AG04449 (cell line): ENCODE measurements around the gene CENPP.

ENCODE experiments used
- CTCF ChIA-PET: fragments of 350-600 bp; formaldehyde crosslinking; extraction: SDS; loops from one replicate; lab custom pipeline; 2021; ENCODE audit warnings: antibody characterized with exemption; lab: Yijun Ruan, JAX
- POLR2A ChIA-PET: fragments of 400-600, 350-600 bp; formaldehyde crosslinking; extraction: SDS; loops from one replicate; lab custom pipeline; 2020; ENCODE audit warnings: antibody characterized with exemption, inconsistent platforms; lab: Yijun Ruan, JAX
- DNase-seq: peaks from one replicate; pipeline ENCODE4 v3.0.0-alpha.2; 2010; ENCODE audit warnings: low read depth, low spot score
- H3K4me3 ChIP-seq: 2 replicates; pipeline ENCODE4 v1.5.1; 2011; ENCODE audit warnings: low read depth, mild to moderate bottlenecking, control low read depth, low read length
- CTCF ChIP-seq: IDR thresholded peaks from one replicate; pipeline ENCODE4 v1.5.1; 2011; ENCODE audit warnings: mild to moderate bottlenecking, moderate library complexity, low read length, control low read depth, inconsistent platforms; ENCODE audit not compliant: insufficient read depth; ENCODE audit errors: missing control alignments

Gene CENPP

DNA sequence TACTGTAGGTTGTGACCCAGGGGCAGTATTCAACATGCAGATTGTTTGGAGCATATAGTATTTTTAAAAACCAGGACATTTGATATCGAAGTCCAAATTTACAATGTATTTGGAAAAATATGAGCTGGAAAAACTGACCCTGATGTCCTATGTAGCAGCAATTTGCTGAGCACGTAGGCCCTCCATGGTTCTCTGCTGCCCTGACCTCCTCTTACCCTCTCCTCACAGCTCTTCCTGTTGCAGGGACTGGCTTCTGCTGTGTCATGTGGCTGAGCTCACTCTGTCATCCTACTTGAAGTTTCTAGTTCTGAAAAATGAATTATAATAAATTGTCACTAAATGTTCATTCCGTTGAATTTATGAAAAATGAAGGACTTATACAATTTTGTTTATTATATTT is 160.6 kb downstream of the CENPP start:
- POLR2A ChIA-PET = no interaction called here
- CTCF ChIA-PET = interaction anchor here (0.8 to 1.6 kb wide), 3 partner anchors 18 to 148 kb away, joined by 3 read pairs; no protein-coding TSS in a partner anchor
- H3K4me3 ChIP-seq = no peak overlapping the region
- DNase-seq = no peak
- no peak for TF ChIP-seq CTCF

DNA sequence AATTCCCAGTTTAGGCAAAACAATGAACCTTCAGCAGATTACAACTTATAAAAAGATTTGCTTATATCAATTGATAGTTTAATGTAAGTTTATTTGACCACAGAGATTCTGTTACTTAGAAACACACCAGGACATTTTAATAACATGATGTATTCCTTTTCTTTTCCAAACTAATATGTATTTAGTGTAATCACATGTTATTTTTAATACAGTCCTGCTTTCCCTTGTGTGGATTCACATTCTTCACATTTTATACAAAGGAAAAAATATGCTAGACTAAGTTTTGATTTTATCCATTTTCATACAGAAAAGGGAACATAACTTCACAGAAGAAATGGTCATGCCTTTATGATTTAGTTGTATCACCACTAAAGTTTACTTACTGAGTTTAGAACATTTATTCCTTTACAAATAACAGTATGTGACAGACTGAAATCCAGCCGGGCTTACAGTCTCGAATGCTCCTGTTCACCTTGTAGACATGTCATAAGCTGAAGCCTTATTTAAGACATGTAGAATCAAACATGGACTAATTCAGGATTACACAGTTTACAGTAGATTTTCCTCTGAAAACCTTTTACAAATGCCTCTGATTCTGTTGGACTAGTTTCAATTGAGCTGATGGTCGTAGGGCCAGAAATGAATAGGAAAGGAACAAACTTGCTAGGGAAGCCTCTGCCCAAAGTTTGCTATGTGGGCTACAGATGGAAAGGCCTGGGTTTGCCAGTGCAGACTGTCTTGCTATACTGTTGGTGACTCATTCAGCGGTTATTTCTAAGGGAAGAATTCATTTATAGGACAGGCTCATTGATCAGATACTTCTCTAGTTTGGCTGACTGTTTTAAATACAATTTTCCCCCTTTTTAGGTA is 163.2 kb downstream of the CENPP start:
- DNase-seq = no peak
- ChIA-PET CTCF (no interaction called here), POLR2A (no interaction called here)
- no peak for TF ChIP-seq CTCF
- no peak overlapping the region for H3K4me3 ChIP-seq

DNA sequence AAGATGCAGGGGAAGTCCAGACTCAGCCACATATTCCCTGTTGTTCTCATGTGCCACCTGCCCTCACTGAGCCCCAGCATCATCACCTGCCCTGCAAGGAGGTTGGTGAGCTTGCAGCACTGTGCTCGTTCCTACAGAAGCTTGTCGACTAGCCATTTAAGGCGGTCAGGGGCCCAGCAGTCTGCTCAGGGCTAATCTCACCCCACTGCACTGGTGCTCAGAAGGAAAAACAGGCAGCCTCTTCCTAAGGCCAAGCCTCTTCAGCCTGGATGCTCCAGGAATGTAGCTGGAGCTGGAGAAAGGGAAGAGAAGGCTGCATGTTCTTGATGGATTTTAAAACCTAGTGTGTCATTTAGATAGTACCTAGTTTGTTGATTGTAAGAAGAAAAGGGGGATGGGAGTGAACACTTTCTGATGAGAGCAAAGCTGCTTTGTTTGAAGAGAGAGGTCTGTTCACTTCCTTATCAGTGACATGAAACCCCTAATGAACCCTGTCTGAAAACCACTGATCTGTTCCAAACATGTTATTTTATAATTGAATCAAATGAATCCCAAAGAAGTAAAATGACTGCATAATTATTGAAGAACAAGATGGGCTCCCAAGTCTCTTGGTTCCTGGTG is 167.1 kb downstream of the CENPP start:
- no peak overlapping the region for H3K4me3 ChIP-seq
- POLR2A ChIA-PET = no interaction called here
- no peak for DNase-seq
- TF ChIP-seq CTCF = no peak
- CTCF ChIA-PET = interaction anchor here (0.8 to 1.8 kb wide), 3 partner anchors 10 to 141 kb away, joined by 3 to 7 read pairs (median 5); partner anchors contain the start of gene ASPN

DNA sequence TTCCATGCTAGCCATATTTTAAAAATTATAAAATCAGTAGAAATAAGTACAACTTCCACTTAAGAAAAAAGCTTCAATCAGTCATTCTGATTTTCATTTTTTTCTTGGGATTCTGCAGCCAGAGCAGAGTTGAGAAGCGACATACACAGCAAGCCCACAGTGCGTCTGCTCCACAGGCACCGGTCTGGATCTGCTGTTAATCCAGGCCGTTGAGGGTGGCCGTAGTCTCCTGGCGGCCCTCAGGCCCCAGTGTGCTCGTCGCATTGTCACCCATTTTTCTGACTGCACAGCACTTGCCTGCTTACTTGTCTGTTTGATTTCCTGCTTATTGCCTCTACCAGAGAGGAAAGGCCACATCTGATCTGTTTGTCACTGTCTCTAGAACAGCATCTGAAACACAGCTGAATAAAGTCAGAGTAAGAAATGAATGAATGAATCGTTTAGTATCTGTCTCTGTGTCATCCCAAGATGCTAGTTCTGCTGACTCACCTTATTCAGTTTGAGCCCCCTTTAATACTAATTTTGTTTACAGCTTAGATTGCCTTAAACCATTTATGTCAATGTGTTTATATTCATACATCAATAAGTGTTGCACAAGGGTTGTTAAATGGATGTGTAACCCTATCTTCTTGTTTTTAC is 168.1 kb downstream of the CENPP start:
- POLR2A ChIA-PET = no interaction called here
- TF ChIP-seq CTCF = no peak
- CTCF ChIA-PET = interaction anchor here (1.6 kb wide), 1 partner anchor 140 kb away, joined by 5 read pairs; no protein-coding TSS in a partner anchor
- H3K4me3 ChIP-seq = no peak overlapping the region
- DNase-seq = no peak

- TF ChIP-seq CTCF = no peak
- CTCF ChIA-PET = interaction anchor here (1.2 to 2.3 kb wide), 2 partner anchors 10 to 140 kb away, joined by 3 to 10 read pairs; no protein-coding TSS in a partner anchor
- no peak overlapping the region for H3K4me3 ChIP-seq
- DNase-seq = no peak
- POLR2A ChIA-PET = no interaction called here
Measured at GRCh38 chr9:92494856-92495255, 169.1 kb downstream of the CENPP start.
